MM.1S (cell line): ENCODE measurements around the gene CACNG3.

Source experiments
- DNase-seq: peaks from one replicate; pipeline ENCODE4 v3.0.0-alpha.2; 2015
- H2AFZ ChIP-seq: fragments of 300-600 bp; sonication (generic); 2 replicates; pipeline ENCODE4 v1.6.0; 2016; ENCODE audit warnings: antibody characterized with exemption, low read length
- H3F3A ChIP-seq: fragments of 300-600 bp; sonication (generic); 2 replicates; pipeline ENCODE4 v1.6.1; 2016; ENCODE audit warnings: mild to moderate bottlenecking, antibody characterized with exemption, low read length, moderate library complexity, mixed read lengths; ENCODE audit not compliant: insufficient read depth
- H3K27ac ChIP-seq: fragments of 300-600 bp; sonication (generic); 2 replicates; pipeline ENCODE4 v1.5.1; 2016; ENCODE audit warnings: mild to moderate bottlenecking, low read length
- H3K27me3 ChIP-seq: fragments of 300-600 bp; sonication (generic); replicated peaks from 2 replicates; pipeline ENCODE4 v1.6.0; 2016; ENCODE audit warnings: low read length; ENCODE audit not compliant: insufficient read depth
- H3K36me3 ChIP-seq: fragments of 300-600 bp; sonication (generic); replicated peaks from 2 replicates; pipeline ENCODE4 v1.6.1; 2016; ENCODE audit warnings: mild to moderate bottlenecking, low read length, mixed read lengths; ENCODE audit not compliant: insufficient read depth
- H3K4me1 ChIP-seq: fragments of 300-600 bp; sonication (generic); 2 replicates; pipeline ENCODE4 v1.6.1; 2016; ENCODE audit warnings: low read length, mixed read lengths
- H3K4me2 ChIP-seq: fragments of 300-600 bp; sonication (generic); 2 replicates; pipeline ENCODE4 v1.6.0; 2016; ENCODE audit warnings: low read depth, low read length
- H3K4me3 ChIP-seq: fragments of 300-600 bp; sonication (generic); 2 replicates; pipeline ENCODE4 v1.5.1; 2016; ENCODE audit warnings: low read length, mixed read lengths
- H3K79me2 ChIP-seq: fragments of 300-600 bp; sonication (generic); 2 replicates; pipeline ENCODE4 v1.6.1; 2016; ENCODE audit warnings: mixed run types, low read length, mixed read lengths
- H3K9ac ChIP-seq: fragments of 300-600 bp; sonication (generic); 2 replicates; pipeline ENCODE4 v1.6.1; 2016; ENCODE audit warnings: low read length, mixed read lengths
- H3K9me2 ChIP-seq: fragments of 300-600 bp; sonication (generic); replicated peaks from 2 replicates; pipeline ENCODE4 v1.6.1; 2016; ENCODE audit warnings: mild to moderate bottlenecking, low read length, mixed read lengths; ENCODE audit not compliant: insufficient read depth
- H3K9me3 ChIP-seq: fragments of 300-600 bp; sonication (generic); replicated peaks from 2 replicates; pipeline ENCODE4 v1.6.1; 2016; ENCODE audit warnings: mild to moderate bottlenecking, low read length, mixed read lengths; ENCODE audit not compliant: insufficient read depth
- H4K20me1 ChIP-seq: fragments of 300-600 bp; sonication (generic); 2 replicates; pipeline ENCODE4 v1.6.1; 2016; ENCODE audit warnings: mild to moderate bottlenecking, low read length, moderate library complexity, mixed read lengths; ENCODE audit not compliant: insufficient read depth
- CTCF ChIP-seq: fragments of 300-600 bp; sonication (generic); IDR thresholded peaks from 2 replicates; pipeline ENCODE4 v1.5.1; 2016; ENCODE audit warnings: antibody characterized with exemption, low read length, mixed read lengths
- EZH2 ChIP-seq: fragments of 300-600 bp; sonication (generic); optimal IDR thresholded peaks from 2 replicates; pipeline ENCODE3; 2017; ENCODE audit warnings: low read depth, mild to moderate bottlenecking, antibody characterized with exemption, low read length, mixed read lengths
- EZH2phosphoT487 ChIP-seq: fragments of 300-600 bp; sonication (generic); IDR thresholded peaks from 2 replicates; pipeline ENCODE4 v1.6.1; 2018; ENCODE audit warnings: antibody characterized with exemption, low read length

Gene CACNG3

DNA sequence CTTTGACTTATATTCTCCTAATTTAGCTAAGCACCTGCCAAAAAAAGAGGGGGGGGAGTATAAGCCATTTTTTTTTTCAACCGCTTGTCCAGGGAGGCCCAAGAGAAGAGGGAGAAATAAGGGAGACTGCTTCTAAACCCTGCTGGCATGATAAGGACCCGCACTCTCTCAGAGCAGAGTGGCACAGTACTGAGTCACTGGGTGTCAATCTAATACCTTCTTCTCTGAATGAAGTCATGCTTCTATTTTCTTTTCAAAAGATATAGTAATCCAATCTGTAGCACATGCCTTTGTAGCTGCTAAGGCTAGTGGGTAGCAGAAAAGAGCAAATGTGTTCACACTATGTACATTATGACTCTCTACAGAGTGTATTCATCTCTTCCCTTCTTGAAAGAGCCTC lies 34.9 kb upstream of the CACNG3 start:
- DNase-seq, result no peak
- Histone ChIP-seq H3K27me3 (no peaks in the 10 kb centered on the region), H2AFZ (no peak overlapping the region), H3K4me1 (no peaks in the 10 kb centered on the region), H3K9me2 (no peaks in the 10 kb centered on the region), H3K4me3 (no peak overlapping the region), H3K79me2 (no peaks in the 10 kb centered on the region), H3K27ac (no peak overlapping the region), H3K9me3 (no peaks in the 10 kb centered on the region), H3K9ac (no peak overlapping the region), H3K36me3 (no peaks in the 10 kb centered on the region), H3K4me2 (no peak overlapping the region), H4K20me1 (no peaks in the 10 kb centered on the region), H3F3A (no peaks in the 10 kb centered on the region)
- TF ChIP-seq EZH2phosphoT487 (no peak), CTCF (no peak), EZH2 (no peak)

DNA sequence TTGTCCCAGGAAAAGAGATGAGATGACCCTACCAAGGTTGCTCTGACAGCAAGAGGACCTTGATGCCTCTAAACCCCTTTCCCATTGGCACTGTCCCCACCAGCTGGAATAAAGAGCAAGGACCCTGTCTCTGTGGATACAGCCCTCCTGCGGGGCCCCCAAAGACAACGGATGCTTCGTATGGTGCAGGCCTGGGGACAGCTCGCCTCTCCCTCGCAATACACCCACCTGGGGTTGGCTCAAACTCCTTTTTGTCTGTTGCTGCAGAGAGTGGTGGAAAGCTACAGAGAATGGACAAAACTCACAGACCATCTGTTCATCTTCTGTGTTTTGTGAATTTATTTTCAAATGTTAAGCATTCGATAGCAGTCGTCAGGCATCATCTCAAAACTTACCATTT lies 27.6 kb upstream of the CACNG3 start:
- no peak for DNase-seq
- Histone ChIP-seq H3F3A (no peaks in the 10 kb centered on the region), H3K9ac (no peak overlapping the region), H3K27me3 (no peaks in the 10 kb centered on the region), H4K20me1 (no peaks in the 10 kb centered on the region), H2AFZ (no peak overlapping the region), H3K79me2 (no peaks in the 10 kb centered on the region), H3K36me3 (no peaks in the 10 kb centered on the region), H3K9me3 (no peaks in the 10 kb centered on the region), H3K27ac (no peak overlapping the region), H3K9me2 (no peaks in the 10 kb centered on the region), H3K4me3 (no peak overlapping the region), H3K4me2 (no peak overlapping the region), H3K4me1 (no peaks in the 10 kb centered on the region)
- TF ChIP-seq EZH2phosphoT487 (no peak), CTCF (no peak), EZH2 (no peak)

DNA sequence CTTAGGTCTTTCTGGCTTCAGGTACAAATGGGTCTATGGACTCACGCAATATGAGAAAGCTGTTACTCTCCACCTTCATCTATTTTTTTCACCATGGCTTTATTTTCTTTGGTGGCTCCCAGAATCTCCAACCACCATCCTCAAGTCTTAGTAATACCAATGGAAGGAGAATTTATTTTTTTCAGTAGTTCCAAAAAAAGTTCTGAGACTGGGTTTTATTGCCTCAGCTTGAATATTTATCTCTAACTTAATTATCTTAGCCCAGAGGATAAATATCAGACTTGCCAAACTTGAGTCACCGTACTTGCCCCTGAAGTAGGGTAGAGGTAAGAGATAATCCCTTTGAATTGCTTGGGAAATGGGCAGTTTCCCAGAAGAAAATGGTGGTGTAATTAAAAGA lies 23.2 kb upstream of the CACNG3 start:
- H4K20me1 ChIP-seq, result no peaks in the 10 kb centered on the region
- no peaks in the 10 kb centered on the region for H3K79me2 ChIP-seq
- H3K27ac ChIP-seq, result no peak overlapping the region
- H3K36me3 ChIP-seq, result no peaks in the 10 kb centered on the region
- H3K9me3 ChIP-seq, result no peaks in the 10 kb centered on the region
- no peaks in the 10 kb centered on the region for H3K27me3 ChIP-seq
- TF ChIP-seq EZH2phosphoT487 (no peak), EZH2 (no peak), CTCF (no peak)
- H3K4me3 ChIP-seq, result no peak overlapping the region
- no peak overlapping the region for H3K9ac ChIP-seq
- H3K4me2 ChIP-seq, result no peak overlapping the region
- no peaks in the 10 kb centered on the region for H3K9me2 ChIP-seq
- DNase-seq, result no peak
- no peaks in the 10 kb centered on the region for H3K4me1 ChIP-seq
- no peak overlapping the region for H2AFZ ChIP-seq
- H3F3A ChIP-seq, result no peaks in the 10 kb centered on the region

DNA sequence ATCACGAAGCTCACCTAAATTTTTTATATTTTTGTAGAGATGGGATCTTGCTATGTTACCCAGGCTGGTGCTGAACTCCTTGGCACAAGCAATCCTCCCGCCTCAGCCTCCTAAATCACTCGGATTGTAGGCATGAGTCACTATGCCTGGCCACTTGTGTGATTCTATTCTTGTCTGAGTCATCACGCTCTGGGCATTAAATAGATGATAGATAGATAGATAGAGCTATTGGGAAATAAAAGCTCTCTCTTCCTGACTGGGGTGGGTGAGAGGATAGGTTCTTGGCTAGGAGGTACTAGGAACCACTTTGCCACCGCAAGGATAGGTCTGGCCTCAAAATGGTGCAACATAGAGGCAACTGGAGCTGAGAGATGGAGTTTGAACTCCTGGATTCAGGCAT lies 21.4 kb upstream of the CACNG3 start:
- H3F3A ChIP-seq, result no peaks in the 10 kb centered on the region
- H4K20me1 ChIP-seq, result no peaks in the 10 kb centered on the region
- H3K4me2 ChIP-seq, result no peak overlapping the region
- no peaks in the 10 kb centered on the region for H3K4me1 ChIP-seq
- H3K9me2 ChIP-seq, result no peaks in the 10 kb centered on the region
- H3K27me3 ChIP-seq, result no peaks in the 10 kb centered on the region
- H3K9ac ChIP-seq, result no peak overlapping the region
- no peaks in the 10 kb centered on the region for H3K36me3 ChIP-seq
- H3K9me3 ChIP-seq, result no peaks in the 10 kb centered on the region
- TF ChIP-seq EZH2, result no peak
- no peak for TF ChIP-seq CTCF
- no peak for TF ChIP-seq EZH2phosphoT487
- no peak overlapping the region for H2AFZ ChIP-seq
- no peak for DNase-seq
- H3K79me2 ChIP-seq, result no peaks in the 10 kb centered on the region
- H3K27ac ChIP-seq, result no peak overlapping the region
- no peak overlapping the region for H3K4me3 ChIP-seq
